A549 (cell line): ENCODE results near the gene ATP6V1B1. TPM values are rescaled to one million over a fixed set of nuclear protein-coding genes. Genes with fewer than 3 reads are reported as not detected.

Experiments used
- ATAC-seq, 2 experiments: fragments of 200-7000 bp in 1 of 2; fragments of >200 bp in 1 of 2; cut with Nextera tagmentation in 1 of 2; cut with Tn5 transposase in 1 of 2; 3 replicates each; pipeline versions ENCODE4 v1.8.0 to v1.9.1; 2018 to 2020; ENCODE audit warnings: mild to moderate bottlenecking in 1 of 2, moderate library complexity in 1 of 2
- CTCF ChIA-PET: fragments of 300-600 bp; sonication (Branson Sonifier 250); formaldehyde crosslinking; extraction: SDS; loops from one replicate; lab custom pipeline; 2021; ENCODE audit warnings: antibody characterized with exemption, inconsistent platforms; lab: Yijun Ruan, JAX
- POLR2A ChIA-PET: fragments of 350-600 bp; formaldehyde crosslinking; extraction: SDS; loops from one replicate; lab custom pipeline; 2021; ENCODE audit warnings: antibody characterized with exemption, inconsistent platforms; lab: Yijun Ruan, JAX
- DNase-seq, 2 experiments: peaks; one replicate each; pipeline versions ENCODE4 v3.0.0 to v3.0.0-alpha.2; 2011 to 2016; ENCODE audit warnings: low read depth in 1 of 2, low spot score in 1 of 2
- FAIRE-seq: peaks from 2 replicates; lab custom pipeline; 2011; peaks lifted over from hg19 to GRCh38; lab: Jason Lieb, UNC
- H3K27ac ChIP-seq, 2 experiments: fragments of >200 bp; sonication (Bioruptor Twin); formaldehyde crosslinking; 3 replicates each; pipeline ENCODE4 v1.5.1; 2016 to 2017
- H3K4me1 ChIP-seq: fragments of >200 bp; sonication (Bioruptor Twin); formaldehyde crosslinking; 3 replicates; pipeline ENCODE4 v1.6.1; 2016
- H3K4me2 ChIP-seq: fragments of >200 bp; sonication (Bioruptor Twin); formaldehyde crosslinking; 3 replicates; pipeline ENCODE4 v1.6.1; 2016
- H3K4me3 ChIP-seq: fragments of >200 bp; sonication (Bioruptor Twin); formaldehyde crosslinking; 3 replicates; pipeline ENCODE4 v1.5.1; 2016
- H3K9me3 ChIP-seq: fragments of >200 bp; sonication (Bioruptor Twin); formaldehyde crosslinking; 3 replicates; pipeline ENCODE4 v1.6.1; 2016
- CBX2 ChIP-seq: fragments of 200-600 bp; sonication (generic); IDR thresholded peaks from 2 replicates; pipeline ENCODE4 v1.6.1; 2016; ENCODE audit warnings: low read depth, mild to moderate bottlenecking, borderline replicate concordance
- CBX8 ChIP-seq: fragments of 200-600 bp; sonication (generic); IDR thresholded peaks from 2 replicates; pipeline ENCODE4 v1.6.1; 2016
- CHD4 ChIP-seq: fragments of 200-600 bp; sonication (generic); IDR thresholded peaks from 2 replicates; pipeline ENCODE4 v1.6.1; 2016; ENCODE audit warnings: antibody characterized with exemption, mild to moderate bottlenecking, borderline replicate concordance
- CTCF ChIP-seq: fragments of >200 bp; sonication (Bioruptor Twin); formaldehyde crosslinking; IDR thresholded peaks from 3 replicates; pipeline ENCODE4 v1.5.1; 2016
- E2F6 ChIP-seq: IDR thresholded peaks from 2 replicates; pipeline ENCODE4 v1.6.1; 2012; ENCODE audit warnings: low read depth, borderline replicate concordance
- EHF ChIP-seq: fragments of 250-450 bp; sonication (Bioruptor Pico); IDR thresholded peaks from 2 replicates; pipeline ENCODE4 v1.5.0; 2020; ENCODE audit warnings: mild to moderate bottlenecking
- EHMT2 ChIP-seq: fragments of 200-600 bp; sonication (generic); IDR thresholded peaks from 2 replicates; pipeline ENCODE4 v1.6.1; 2016; ENCODE audit warnings: antibody characterized with exemption, low read depth, mild to moderate bottlenecking, moderate library complexity
- EP300 ChIP-seq, 2 experiments: fragments of >200 bp; sonication (Bioruptor Twin); formaldehyde crosslinking; IDR thresholded peaks; 2 replicates in 1 of 2; 3 replicates in 1 of 2; pipeline ENCODE4 v1.6.1; 2016 to 2017
- HDAC2 ChIP-seq: fragments of 200-600 bp; sonication (generic); IDR thresholded peaks from 2 replicates; pipeline ENCODE4 v1.6.1; 2016
- HEYL ChIP-seq: fragments of 250-450 bp; sonication (Bioruptor Pico); IDR thresholded peaks from 2 replicates; pipeline ENCODE4 v1.8.0; 2021; ENCODE audit warnings: mild to moderate bottlenecking, moderate library complexity
- HOXA7 ChIP-seq: fragments of 250-450 bp; sonication (Bioruptor Pico); IDR thresholded peaks from 2 replicates; pipeline ENCODE4 v1.5.0; 2020; ENCODE audit warnings: mild to moderate bottlenecking, moderate library complexity
- HOXB13 ChIP-seq: fragments of 250-450 bp; sonication (Bioruptor Pico); IDR thresholded peaks from 2 replicates; pipeline ENCODE4 v1.5.0; 2020; ENCODE audit warnings: low read depth, mild to moderate bottlenecking, moderate library complexity
- HOXB5 ChIP-seq: fragments of 250-450 bp; sonication (Bioruptor Pico); IDR thresholded peaks from 2 replicates; pipeline ENCODE4 v1.5.0; 2020; ENCODE audit warnings: mild to moderate bottlenecking, moderate library complexity
- JUNB ChIP-seq: fragments of >200 bp; sonication (Bioruptor Twin); formaldehyde crosslinking; IDR thresholded peaks from 2 replicates; pipeline ENCODE4 v1.6.1; 2016
- KDM1A ChIP-seq: fragments of 200-600 bp; sonication (generic); IDR thresholded peaks from 2 replicates; pipeline ENCODE4 v1.6.1; 2016; ENCODE audit warnings: low read depth, mild to moderate bottlenecking
- MAFK ChIP-seq: fragments of 450-650 bp; IDR thresholded peaks from 2 replicates; pipeline ENCODE4 v1.6.1; 2014; ENCODE audit not compliant: partially characterized antibody
- MAZ ChIP-seq: fragments of 150-350 bp; IDR thresholded peaks from 2 replicates; pipeline ENCODE4 v1.6.1; 2014; ENCODE audit warnings: antibody characterized with exemption, low read depth, low read length, borderline replicate concordance
- MYC ChIP-seq: IDR thresholded peaks from 2 replicates; pipeline ENCODE4 v1.6.1; 2012; ENCODE audit warnings: mild to moderate bottlenecking, inconsistent platforms, low read length, improper control_type of control experiment, borderline replicate concordance
- NFE2L2 ChIP-seq: fragments of 150-350 bp; conservative IDR thresholded peaks from 2 replicates; pipeline ENCODE4 v1.6.1; 2014; ENCODE audit warnings: low read length
- NPAS2 ChIP-seq: fragments of 250-450 bp; sonication (Bioruptor Pico); IDR thresholded peaks from 2 replicates; pipeline ENCODE4 v1.8.0; 2022; ENCODE audit warnings: mild to moderate bottlenecking, moderate library complexity, borderline replicate concordance
- NR3C1 ChIP-seq: fragments of >200 bp; sonication (Bioruptor Twin); formaldehyde crosslinking; IDR thresholded peaks from 3 replicates; pipeline ENCODE4 v1.6.1; 2017
- POLR2AphosphoS2 ChIP-seq: conservative IDR thresholded peaks from 2 replicates; pipeline ENCODE4 v1.6.1; 2012; ENCODE audit warnings: low read length, improper control_type of control experiment, inconsistent platforms
- RAD21 ChIP-seq, 2 experiments: fragments of >200 bp in 1 of 2; sonication (Bioruptor Twin) in 1 of 2; formaldehyde crosslinking in 1 of 2; IDR thresholded peaks in 1 of 2; conservative IDR thresholded peaks in 1 of 2; 2 replicates in 1 of 2; 3 replicates in 1 of 2; pipeline ENCODE4 v1.6.1; 2012 to 2018; ENCODE audit warnings: inconsistent platforms in 1 of 2
- RFX5 ChIP-seq: fragments of 450-650 bp; IDR thresholded peaks from 2 replicates; pipeline ENCODE4 v1.7.1; 2014; ENCODE audit warnings: antibody characterized with exemption, mild to moderate bottlenecking, moderate library complexity
- RNF2 ChIP-seq: fragments of 200-600 bp; sonication (generic); IDR thresholded peaks from 2 replicates; pipeline ENCODE4 v1.6.1; 2016; ENCODE audit warnings: low read depth, mild to moderate bottlenecking, antibody characterized with exemption, moderate library complexity, borderline replicate concordance
- SMC3 ChIP-seq: fragments of >200 bp; sonication (Bioruptor Twin); formaldehyde crosslinking; IDR thresholded peaks from 3 replicates; pipeline ENCODE4 v1.6.1; 2018; ENCODE audit warnings: inconsistent platforms
- SREBF2 ChIP-seq: fragments of 450-650 bp; IDR thresholded peaks from 2 replicates; pipeline ENCODE4 v1.6.1; 2014; ENCODE audit warnings: mild to moderate bottlenecking, moderate library complexity
- TFCP2L1 ChIP-seq: fragments of 250-450 bp; sonication (Bioruptor Pico); IDR thresholded peaks from 2 replicates; pipeline ENCODE4 v1.5.0; 2021; ENCODE audit warnings: mild to moderate bottlenecking
- WGBS: methylation state at CpG from one replicate; pipeline ENCODE4 v1.1.6; 2017; ENCODE audit errors: missing lambda C conversion rate; 5-methylcytosine and 5-hydroxymethylcytosine counted together
- polyA plus RNA-seq, 4 experiments: library from polyadenylated mRNA; depleted of rRNA in 3 of 4; stranded (reverse); fragments of >200 nt; fragmentation: RNase III in 1 of 4; extraction: RNeasy Plus Mini Kit Qiagen cat#74134 plus additional on column Dnase treatment in 1 of 4; gene quantifications; 2 replicates in 3 of 4; 3 replicates in 1 of 4; pipeline ENCODE4 v1.2.3, GENCODE V29; 2011 to 2017

ATP6V1B1 gene
- polyA plus RNA-seq, 2 of the 4 experiments (the other 2 are of a cell fraction), result 1.9 to 2.5 TPM

- TF ChIP-seq E2F6, result no peak
- no peak for TF ChIP-seq EHF (CRISPR knock-in tag)
- TF ChIP-seq, all 56 proteins: peak for 0
Measured at GRCh38 chr2:70962885-70963878, 27.5 kb downstream of the ATP6V1B1 start (continued).

GRCh38 chr2:70964133-70964532, 28.4 kb downstream of the ATP6V1B1 start:
- POLR2A ChIA-PET, result no interaction called here
- no peak overlapping the region for H3K4me3 ChIP-seq
- no peak for TF ChIP-seq HOXB5 (CRISPR knock-in tag)
- TF ChIP-seq HOXB13, result no peak
- TF ChIP-seq HOXA7, result no peak
- no peak for TF ChIP-seq MYC
- TF ChIP-seq E2F6, result no peak
- no peak for TF ChIP-seq RAD21 (conservative IDR thresholded peaks at IDR 0.05 in 1 of 2, IDR thresholded peaks at IDR 0.05 in 1 of 2)
- no peak for TF ChIP-seq TFCP2L1 (CRISPR knock-in tag)
- no peak for TF ChIP-seq NPAS2 (CRISPR knock-in tag)
- TF ChIP-seq NFE2L2, result no peak
- TF ChIP-seq, all 56 proteins: peak for 0
- 93% methylated on average over 4 of the region's 4 CpGs for WGBS
- no peaks in the 10 kb centered on the region for H3K4me1 ChIP-seq
- no peak for FAIRE-seq
- no peak overlapping the region for H3K4me2 ChIP-seq
- no peak for ATAC-seq
- no peak for DNase-seq
- CTCF ChIA-PET, result interaction anchor here (0.6 to 11.4 kb wide), 39 partner anchors 10 to 1449 kb away, joined by 3 to 171 read pairs (median 4); partner anchors contain the start of genes ANKRD53, ATP6V1B1 and FIGLA
- H3K9me3 ChIP-seq, result no peaks in the 10 kb centered on the region
- H3K27ac ChIP-seq, result no peak overlapping the region

GRCh38 chr2:70964596-70965386, 29.1 kb downstream of the ATP6V1B1 start:
- POLR2A ChIA-PET, result no interaction called here
- Histone ChIP-seq H3K9me3 (no peaks in the 10 kb centered on the region), H3K4me3 (peak overlapping the region; percentile 51), H3K4me2 (peak overlapping the region; percentile 95), H3K4me1 (no peaks in the 10 kb centered on the region), H3K27ac (peak overlapping the region in 1 of 2 experiments; percentile 71; a peak in 3 of 6 replicates)
- CTCF ChIA-PET, result interaction anchor here (0.6 to 11.4 kb wide), 48 partner anchors 9 to 1448 kb away, joined by 3 to 171 read pairs (median 4); partner anchors contain the start of genes ANKRD53, ATP6V1B1 and FIGLA
- WGBS, result 16% methylated on average over 55 of the region's 59 CpGs
- FAIRE-seq, result no peak
- ATAC-seq, result peak; percentile 69 to 94
- peak; percentile 77 to 80 for DNase-seq
- no peak for TF ChIP-seq POLR2AphosphoS2
- no peak for TF ChIP-seq MAZ
- peak; percentile 60; the same call in 1 of the 2 replicates for TF ChIP-seq RNF2
- no peak for TF ChIP-seq KDM1A
- peak; percentile 96 for TF ChIP-seq E2F6
- no peak for TF ChIP-seq EP300 (IDR thresholded peaks at IDR 0.05)
- TF ChIP-seq JUNB, result no peak
- TF ChIP-seq TFCP2L1 (CRISPR knock-in tag), result no peak
- TF ChIP-seq RFX5, result no peak
- TF ChIP-seq HEYL (CRISPR knock-in tag), result no peak
- no peak for TF ChIP-seq NR3C1
- no peak for TF ChIP-seq NPAS2 (CRISPR knock-in tag)
- peak; percentile 93 for TF ChIP-seq CTCF
- TF ChIP-seq HDAC2, result no peak
- no peak for TF ChIP-seq SREBF2
- no peak for TF ChIP-seq HOXB13
- no peak for TF ChIP-seq MAFK
- no peak for TF ChIP-seq NFE2L2
- TF ChIP-seq MYC, result no peak
- no peak for TF ChIP-seq EHMT2
- peak; percentile 51 for TF ChIP-seq SMC3
- TF ChIP-seq CBX2, result no peak
- no peak for TF ChIP-seq CBX8
- no peak for TF ChIP-seq CHD4
- TF ChIP-seq RAD21 (conservative IDR thresholded peaks at IDR 0.05 in 1 of 2, IDR thresholded peaks at IDR 0.05 in 1 of 2), result peak; percentile 62 to 69
- no peak for TF ChIP-seq HOXA7
